Brain microvascular endothelial cell (primary cell): ENCODE data around the gene TRAM1L1.

Experiments
- DNase-seq: peaks from one replicate; pipeline ENCODE4 v3.0.0-alpha.2; 2020
- H3K27ac ChIP-seq: fragments of 250-450 bp; sonication (Bioruptor Pico); 2 replicates; pipeline ENCODE4 v1.5.1; 2020; ENCODE audit warnings: mild to moderate bottlenecking, moderate library complexity
- H3K27me3 ChIP-seq: fragments of 250-450 bp; sonication (Bioruptor Pico); replicated peaks from 2 replicates; pipeline ENCODE4 v1.5.1; 2020; ENCODE audit warnings: mild to moderate bottlenecking
- H3K36me3 ChIP-seq: fragments of 250-450 bp; sonication (Bioruptor Pico); replicated peaks from 2 replicates; pipeline ENCODE4 v1.5.1; 2020; ENCODE audit warnings: mild to moderate bottlenecking
- H3K4me3 ChIP-seq: 2 replicates; pipeline ENCODE4 v1.5.1; 2011; ENCODE audit warnings: low read depth, mild to moderate bottlenecking, control low read depth, low read length, moderate library complexity
- CTCF ChIP-seq: IDR thresholded peaks from 2 replicates; pipeline ENCODE4 v1.5.1; 2011; ENCODE audit warnings: low read depth, mild to moderate bottlenecking, moderate library complexity, low read length, control low read depth, inconsistent platforms; ENCODE audit errors: missing control alignments
- in situ Hi-C: cut with HindIII; loops from 2 replicates; pipeline ENCODE4 v1.10.0; 2017; ENCODE audit warnings: low sequenced_read_pairs, low pct_ligation_motif_present

The TRAM1L1 gene

DNA sequence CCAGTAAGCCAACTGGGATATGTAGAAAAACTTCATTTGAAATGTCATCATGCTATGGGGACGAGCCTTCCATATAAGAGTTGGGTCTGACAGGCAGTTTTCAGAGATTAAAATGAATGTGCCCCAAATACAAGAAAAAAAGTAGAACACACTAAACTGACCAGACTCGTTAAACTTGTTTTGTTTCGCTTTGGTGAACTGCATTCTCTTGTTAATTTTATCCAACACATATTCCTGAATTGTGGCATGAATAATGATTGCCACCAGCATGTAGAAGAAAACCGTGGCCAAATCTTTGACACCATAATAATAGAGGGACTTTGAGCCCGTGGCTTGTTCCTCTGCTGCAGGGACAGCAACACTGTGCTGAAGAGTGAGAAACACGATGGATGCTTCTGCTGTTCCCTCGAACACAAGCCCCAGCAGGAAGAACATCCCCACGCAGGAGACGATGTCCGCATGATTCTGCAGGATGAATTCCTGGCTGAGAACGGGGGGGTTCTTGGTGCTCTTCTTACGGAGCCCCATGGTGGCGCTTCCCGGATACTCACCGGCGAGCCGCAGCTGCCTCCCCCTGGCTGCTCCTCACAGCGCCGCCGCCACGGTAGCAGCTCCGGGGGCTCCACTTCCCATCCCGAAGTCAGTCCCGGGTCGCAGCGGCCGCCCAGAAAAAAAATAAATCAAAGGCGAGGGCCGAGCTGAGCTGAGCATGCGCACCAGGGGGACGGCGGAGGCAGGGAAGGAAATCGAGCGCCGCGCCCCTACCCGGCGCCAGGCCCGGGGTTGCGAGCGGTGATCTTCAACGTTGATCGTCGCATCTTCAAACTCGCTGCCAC lies at the start of gene TRAM1L1:
TRAM1L1 (minus strand) TSS at position 711 of the 836 bp plus-strand sequence; CDS start at position 528, 183 bp downstream.
- Histone ChIP-seq H3K4me3 (peak within 1 kb of the TSS; percentile 65), H3K27me3 (no peaks in the 10 kb centered on the region), H3K27ac (peak within 1 kb of the TSS; percentile 66), H3K36me3 (no peaks in the 10 kb centered on the region)
- in situ Hi-C loops, result no loop called here
- TF ChIP-seq CTCF, result peak; percentile 54
- peak; percentile 60 for DNase-seq

DNA sequence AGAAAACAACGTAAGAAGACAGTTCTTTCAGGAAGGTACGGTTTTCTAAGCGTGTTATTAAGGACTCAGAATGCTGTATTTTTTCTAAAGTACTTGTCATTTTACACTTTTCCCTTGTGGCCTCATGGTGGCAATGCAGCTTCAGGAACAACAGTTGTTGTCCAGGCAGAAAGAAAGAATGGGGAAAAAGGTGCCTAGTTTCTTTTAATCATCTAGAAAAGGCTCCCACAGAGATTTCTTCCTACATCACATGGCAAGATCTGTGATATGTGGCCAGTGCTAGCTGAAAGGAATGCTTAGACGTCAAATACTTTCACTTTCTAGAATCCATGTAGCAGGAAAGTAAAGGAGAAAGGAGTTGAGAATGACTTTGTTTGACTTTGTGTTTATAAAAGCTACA lies 49.0 kb upstream of the TRAM1L1 start:
- peak; percentile 85 for DNase-seq
- in situ Hi-C loops, result no loop called here

GRCh38 chr4:117096886-117097285 lies 11.5 kb upstream of the TRAM1L1 start:
- Histone ChIP-seq H3K36me3 (no peaks in the 10 kb centered on the region), H3K27me3 (no peaks in the 10 kb centered on the region), H3K27ac (no peak overlapping the region), H3K4me3 (no peak overlapping the region)
- no peak for DNase-seq
- in situ Hi-C loops, result no loop called here
- no peak for TF ChIP-seq CTCF

More for the DNA sequence above, 49.0 kb upstream of the TRAM1L1 start:
- no peak overlapping the region for H3K4me3 ChIP-seq
- no peaks in the 10 kb centered on the region for H3K27me3 ChIP-seq
- peak; percentile 71 for TF ChIP-seq CTCF
- H3K36me3 ChIP-seq, result no peaks in the 10 kb centered on the region
- no peak overlapping the region for H3K27ac ChIP-seq

- in situ Hi-C loops, result no loop called here
- Histone ChIP-seq H3K36me3 (no peaks in the 10 kb centered on the region), H3K4me3 (no peak overlapping the region), H3K27me3 (no peaks in the 10 kb centered on the region), H3K27ac (no peak overlapping the region)
- no peak for DNase-seq
- no peak for TF ChIP-seq CTCF
Measured at GRCh38 chr4:117096462-117096861, 11.1 kb upstream of the TRAM1L1 start.

- in situ Hi-C loops, result no loop called here
- no peaks in the 10 kb centered on the region for H3K36me3 ChIP-seq
- no peak overlapping the region for H3K27ac ChIP-seq
- DNase-seq, result peak; percentile 64
- no peaks in the 10 kb centered on the region for H3K27me3 ChIP-seq
- no peak overlapping the region for H3K4me3 ChIP-seq
- TF ChIP-seq CTCF, result no peak
Measured at GRCh38 chr4:117093571-117093970, 8.2 kb upstream of the TRAM1L1 start.
